NCI-H524 treated with DMSO at 0.1 percent for 48 hours (cell line): ENCODE results near the gene SLC27A5.
"Not testable (repeated sequence)": the region's sequence is repeated elsewhere in the genome, so short reads cannot be mapped to it uniquely, and the experiment has no call there.

Experiments
- DNase-seq: peaks from one replicate; lab custom pipeline; 2025; lab: John Stamatoyannopoulos, UW

The SLC27A5 gene

GRCh38 chr19:58497634-58498170 is 14.1 kb downstream of the SLC27A5 start:
- no peak for DNase-seq

- no peak for DNase-seq
Measured at GRCh38 chr19:58492265-58492664, 19.5 kb downstream of the SLC27A5 start.

GRCh38 chr19:58491393-58491792 is 20.4 kb downstream of the SLC27A5 start:
- no peak for DNase-seq

GRCh38 chr19:58484349-58484748 is 27.4 kb downstream of the SLC27A5 start:
- not testable (repeated sequence) for DNase-seq

GRCh38 chr19:58483776-58484175 is 28.0 kb downstream of the SLC27A5 start:
- no peak for DNase-seq

GRCh38 chr19:58482372-58482771 is 29.4 kb downstream of the SLC27A5 start:
- no peak for DNase-seq

GRCh38 chr19:58480831-58481230 is 31.0 kb downstream of the SLC27A5 start:
- DNase-seq: no peak

- DNase-seq: no peak
Measured at GRCh38 chr19:58480481-58480830, 31.3 kb downstream of the SLC27A5 start.

- no peak for DNase-seq
Measured at GRCh38 chr19:58479736-58480480, 31.9 kb downstream of the SLC27A5 start.

- no peak for DNase-seq
Measured at GRCh38 chr19:58479303-58479702, 32.5 kb downstream of the SLC27A5 start.

- DNase-seq: no peak
Measured at GRCh38 chr19:58477871-58478270, 33.9 kb downstream of the SLC27A5 start.

- DNase-seq: no peak
Measured at GRCh38 chr19:58477130-58477529, 34.7 kb downstream of the SLC27A5 start.

- no peak for DNase-seq
Measured at GRCh38 chr19:58476498-58477015, 35.2 kb downstream of the SLC27A5 start.

GRCh38 chr19:58475714-58476497 is 35.9 kb downstream of the SLC27A5 start, which contains the start of gene ZNF446:
TSS of gene ZNF446 (plus strand) at chr19:58476352. CDS start at chr19:58477219, 867 bp downstream.
- DNase-seq: peak; percentile 88

- DNase-seq: no peak
Measured at GRCh38 chr19:58474997-58475713, 36.6 kb downstream of the SLC27A5 start.

- DNase-seq: no peak
Measured at GRCh38 chr19:58474291-58474996, 37.3 kb downstream of the SLC27A5 start.

- no peak for DNase-seq
Measured at GRCh38 chr19:58473775-58474174, 38.0 kb downstream of the SLC27A5 start.

GRCh38 chr19:58471736-58472135 is 40.1 kb downstream of the SLC27A5 start:
- DNase-seq: no peak

- DNase-seq: not testable (repeated sequence)
Measured at GRCh38 chr19:58470837-58471543, 40.8 kb downstream of the SLC27A5 start.

GRCh38 chr19:58469241-58470013 is 42.4 kb downstream of the SLC27A5 start:
- no peak for DNase-seq
